ENCODE results near the gene ALG1L2.

DNA sequence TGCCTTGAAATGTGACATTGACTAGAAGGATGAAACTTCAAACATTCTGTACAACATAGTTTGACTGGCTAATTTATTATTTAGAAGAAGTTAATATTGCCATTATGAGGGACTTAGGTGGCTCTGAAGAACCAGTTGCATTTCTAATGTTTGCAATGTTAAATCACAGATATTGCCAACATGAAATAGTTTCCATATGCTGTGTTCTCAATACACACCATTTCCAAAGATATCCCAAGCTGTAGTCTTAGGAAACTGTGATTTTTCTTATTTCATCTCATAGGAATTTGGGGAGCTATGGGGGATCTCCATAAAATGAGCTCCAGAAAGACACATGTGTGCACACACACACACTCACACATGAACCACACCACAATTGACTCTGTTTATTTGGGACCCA lies 36.3 kb downstream of the ALG1L2 start:
- no peak for TF ChIP-seq POLR2A (IDR thresholded peaks at IDR 0.05)
- TF ChIP-seq, protein P1, sequence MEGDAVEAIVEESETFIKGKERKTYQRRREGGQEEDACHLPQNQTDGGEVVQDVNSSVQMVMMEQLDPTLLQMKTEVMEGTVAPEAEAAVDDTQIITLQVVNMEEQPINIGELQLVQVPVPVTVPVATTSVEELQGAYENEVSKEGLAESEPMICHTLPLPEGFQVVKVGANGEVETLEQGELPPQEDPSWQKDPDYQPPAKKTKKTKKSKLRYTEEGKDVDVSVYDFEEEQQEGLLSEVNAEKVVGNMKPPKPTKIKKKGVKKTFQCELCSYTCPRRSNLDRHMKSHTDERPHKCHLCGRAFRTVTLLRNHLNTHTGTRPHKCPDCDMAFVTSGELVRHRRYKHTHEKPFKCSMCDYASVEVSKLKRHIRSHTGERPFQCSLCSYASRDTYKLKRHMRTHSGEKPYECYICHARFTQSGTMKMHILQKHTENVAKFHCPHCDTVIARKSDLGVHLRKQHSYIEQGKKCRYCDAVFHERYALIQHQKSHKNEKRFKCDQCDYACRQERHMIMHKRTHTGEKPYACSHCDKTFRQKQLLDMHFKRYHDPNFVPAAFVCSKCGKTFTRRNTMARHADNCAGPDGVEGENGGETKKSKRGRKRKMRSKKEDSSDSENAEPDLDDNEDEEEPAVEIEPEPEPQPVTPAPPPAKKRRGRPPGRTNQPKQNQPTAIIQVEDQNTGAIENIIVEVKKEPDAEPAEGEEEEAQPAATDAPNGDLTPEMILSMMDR (IDR thresholded peaks at IDR 0.05) = no peak
- no peak for TF ChIP-seq POLR2AphosphoS5 (IDR thresholded peaks at IDR 0.05)
